Stimulated activated CD4-positive, alpha-beta T cell treated with anti-CD3 and anti-CD28 coated beads, Interleukin-1b, Interleukin-23, amount 100 ng/mL, for 1 hour (primary cell): ENCODE measurements around the gene ATP6V0C.
"Not testable (repeated sequence)": the region's sequence is repeated elsewhere in the genome, so short reads cannot be mapped to it uniquely, and the experiment has no call there.

Experiments
- DNase-seq, 2 donors: peaks; one replicate each; pipeline ENCODE4 v3.0.0-alpha.2; 2020; ENCODE audit warnings: low read depth in 2 of 2

Gene ATP6V0C

DNA sequence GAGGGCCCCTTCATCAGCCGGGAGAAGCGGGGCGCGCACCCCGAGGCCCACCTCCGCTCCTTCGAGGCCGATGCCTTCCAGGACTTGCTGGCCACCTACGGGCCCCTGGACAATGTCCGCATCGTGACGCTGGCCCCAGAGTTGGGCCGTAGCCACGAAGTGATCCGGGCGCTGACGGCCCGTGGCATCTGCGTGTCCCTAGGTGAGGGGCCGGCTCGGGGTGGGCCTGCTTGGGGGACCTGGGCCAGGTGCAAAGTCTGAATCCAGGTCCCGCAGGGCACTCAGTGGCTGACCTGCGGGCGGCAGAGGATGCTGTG is 14.0 kb downstream of the ATP6V0C start:
- DNase-seq: no peak

DNA sequence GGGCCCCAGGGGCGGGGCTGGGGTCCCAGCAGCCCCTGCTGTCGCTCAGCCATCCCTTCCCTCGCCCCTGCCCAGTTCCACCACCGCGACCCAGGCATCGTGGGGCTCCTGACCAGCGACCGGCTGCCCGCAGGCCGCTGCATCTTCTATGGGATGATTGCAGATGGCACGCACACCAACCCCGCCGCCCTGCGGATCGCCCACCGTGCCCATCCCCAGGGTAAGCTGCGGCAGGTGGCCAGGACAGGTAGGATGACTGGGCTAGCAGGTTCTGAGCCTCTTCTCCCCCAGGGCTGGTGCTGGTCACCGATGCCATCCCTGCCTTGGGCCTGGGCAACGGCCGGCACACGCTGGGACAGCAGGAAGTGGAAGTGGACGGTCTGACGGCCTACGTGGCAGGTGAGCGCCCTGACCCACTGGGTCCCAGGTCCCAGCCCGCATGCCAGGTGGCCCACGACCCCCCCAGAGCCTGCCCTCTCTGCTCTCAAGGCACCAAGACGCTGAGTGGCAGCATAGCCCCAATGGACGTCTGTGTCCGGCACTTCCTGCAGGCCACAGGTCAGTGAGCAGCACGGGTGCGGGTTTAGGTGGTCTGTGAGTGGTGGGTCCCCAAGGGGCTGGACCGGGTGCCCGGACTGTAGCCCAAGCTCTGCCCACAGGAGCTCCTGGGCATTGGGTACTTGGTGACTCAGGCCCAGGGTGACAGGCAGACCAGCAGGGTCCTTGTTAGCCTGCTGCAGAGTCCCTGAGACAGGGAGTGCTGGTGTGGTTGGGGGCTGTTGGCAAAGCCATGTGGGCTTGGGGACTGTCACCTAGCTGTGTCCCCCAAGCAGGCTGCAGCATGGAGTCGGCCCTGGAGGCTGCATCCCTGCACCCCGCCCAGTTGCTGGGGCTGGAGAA is 14.7 kb downstream of the ATP6V0C start:
- DNase-seq: no peak

DNA sequence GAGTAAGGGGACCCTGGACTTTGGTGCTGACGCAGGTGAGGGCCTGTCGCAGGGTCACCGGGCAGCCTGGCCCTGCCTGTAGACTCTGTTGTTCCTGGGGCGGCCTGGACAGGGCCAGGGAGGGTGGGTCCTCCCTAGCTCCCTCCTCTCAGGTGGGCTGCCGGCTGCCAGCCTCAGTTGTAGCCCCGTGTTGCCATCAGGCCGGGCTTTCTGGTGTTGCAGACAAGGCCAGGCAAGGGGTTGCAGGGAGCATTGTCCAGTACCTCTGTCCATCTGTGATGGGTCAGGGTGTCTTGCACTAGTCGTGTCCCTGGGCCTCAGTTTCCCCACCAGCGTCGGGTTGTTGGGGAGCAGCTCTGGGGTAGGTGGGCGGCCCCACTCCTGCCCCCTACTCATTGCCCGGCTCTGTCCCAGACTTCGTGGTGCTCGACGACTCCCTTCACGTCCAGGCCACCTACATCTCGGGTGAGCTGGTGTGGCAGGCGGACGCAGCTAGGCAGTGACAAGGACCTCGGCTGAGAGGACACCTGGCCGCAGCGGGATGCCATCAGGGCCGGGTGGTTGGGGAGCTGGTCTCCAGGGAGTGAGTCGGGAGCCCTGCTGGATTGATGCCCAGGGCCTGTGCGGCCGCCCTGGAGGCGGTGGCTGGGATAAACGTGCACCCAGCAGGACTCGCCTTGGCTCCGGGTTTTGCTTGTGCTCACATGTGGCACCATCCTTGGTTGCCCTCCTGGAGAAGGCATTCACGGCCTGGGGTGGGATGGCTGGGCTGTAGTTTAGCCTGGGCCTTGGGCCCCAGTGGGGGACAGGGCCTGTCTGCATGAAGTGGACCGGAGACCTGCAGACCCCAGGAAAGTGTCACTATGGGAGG is 15.5 kb downstream of the ATP6V0C start:
- no peak for DNase-seq

DNA sequence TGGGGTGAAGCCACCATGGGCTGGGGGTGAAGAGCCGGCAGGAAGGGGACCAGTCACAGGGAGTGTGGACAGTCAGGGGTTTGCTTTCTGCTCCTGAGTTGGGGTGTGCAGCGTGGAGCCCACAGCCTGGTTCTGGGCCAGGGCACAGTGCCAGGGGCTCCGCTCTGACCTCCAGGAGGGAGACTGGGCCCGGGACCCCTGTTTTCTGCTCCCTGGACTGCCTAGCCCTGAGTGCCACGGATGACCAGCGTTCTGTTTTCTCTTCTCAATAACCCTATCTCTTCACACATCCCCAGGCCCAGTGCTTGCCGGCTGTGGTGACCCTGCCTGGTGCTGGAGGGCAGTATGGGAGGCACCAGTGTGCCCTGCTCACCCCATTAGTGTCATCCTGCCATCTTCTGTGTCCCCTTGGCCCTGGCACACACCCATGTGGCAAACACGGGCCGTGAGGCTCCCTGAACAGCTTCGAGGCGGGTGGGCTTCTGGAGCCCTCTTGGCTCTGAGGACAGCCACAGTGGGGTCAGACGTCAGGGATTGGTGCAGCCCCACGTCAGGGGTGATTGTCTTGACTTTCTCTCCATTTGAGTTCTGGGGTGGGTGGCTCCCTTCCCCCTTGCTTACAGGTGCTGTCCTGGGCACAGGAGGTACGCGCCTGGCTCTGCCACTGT is 16.3 kb downstream of the ATP6V0C start:
- DNase-seq: no peak

DNA sequence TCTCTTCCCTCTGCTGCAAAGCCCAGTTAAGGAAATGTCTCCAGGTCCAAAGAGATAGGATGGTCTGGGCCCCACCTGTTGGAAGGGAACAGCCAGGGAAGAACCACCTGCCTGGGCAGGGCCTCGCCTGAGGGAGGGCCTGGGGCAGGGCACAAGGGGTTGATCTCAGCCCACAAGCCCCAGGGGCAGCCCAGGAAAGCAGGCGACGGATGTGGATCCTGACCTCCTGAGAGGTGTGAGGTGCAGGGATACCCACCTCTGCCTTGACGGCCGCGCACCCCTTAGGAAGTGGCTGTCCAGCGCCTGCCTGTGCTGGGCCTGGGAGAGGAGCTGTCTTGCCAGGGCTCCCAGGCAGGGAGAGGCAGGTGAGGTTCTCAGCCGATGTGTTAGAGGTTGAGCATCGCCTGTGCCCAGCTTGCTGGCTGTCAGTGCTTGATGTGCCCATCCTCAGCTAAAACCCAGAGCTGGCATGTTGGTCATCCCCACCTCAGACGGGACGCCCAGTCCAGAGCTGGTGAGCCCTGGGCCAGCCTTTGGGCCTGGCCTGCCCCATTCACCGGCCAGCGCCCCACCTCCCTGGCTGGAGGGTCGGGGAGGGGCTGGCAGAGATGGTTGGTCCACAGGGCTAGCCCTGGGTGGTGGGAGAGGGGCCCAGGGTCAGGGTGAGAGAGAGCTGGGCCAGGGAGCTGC is 17.0 kb downstream of the ATP6V0C start:
- DNase-seq: no peak

DNA sequence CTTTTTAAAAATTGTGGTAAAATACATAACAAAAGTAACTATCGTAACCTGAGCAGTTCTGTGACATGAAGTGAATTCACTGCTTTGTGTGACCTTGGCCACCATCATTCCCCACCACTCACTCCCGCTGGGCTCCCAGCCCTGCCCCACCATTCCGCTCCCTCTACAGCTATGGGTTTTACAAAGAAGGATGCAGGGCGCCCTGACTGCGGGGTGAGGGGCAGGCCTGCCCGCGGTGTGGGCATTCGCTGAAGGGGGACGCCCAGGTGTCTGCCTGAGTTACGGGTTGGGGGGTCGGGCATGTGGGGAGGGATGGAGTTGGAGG is 17.6 kb downstream of the ATP6V0C start, which contains the start of gene CEMP1:
Gene CEMP1, minus strand, starts transcription at position 38 of the 325 bp plus-strand sequence. CDS start 335 bp downstream, outside the sequence.
- no peak for DNase-seq

DNA sequence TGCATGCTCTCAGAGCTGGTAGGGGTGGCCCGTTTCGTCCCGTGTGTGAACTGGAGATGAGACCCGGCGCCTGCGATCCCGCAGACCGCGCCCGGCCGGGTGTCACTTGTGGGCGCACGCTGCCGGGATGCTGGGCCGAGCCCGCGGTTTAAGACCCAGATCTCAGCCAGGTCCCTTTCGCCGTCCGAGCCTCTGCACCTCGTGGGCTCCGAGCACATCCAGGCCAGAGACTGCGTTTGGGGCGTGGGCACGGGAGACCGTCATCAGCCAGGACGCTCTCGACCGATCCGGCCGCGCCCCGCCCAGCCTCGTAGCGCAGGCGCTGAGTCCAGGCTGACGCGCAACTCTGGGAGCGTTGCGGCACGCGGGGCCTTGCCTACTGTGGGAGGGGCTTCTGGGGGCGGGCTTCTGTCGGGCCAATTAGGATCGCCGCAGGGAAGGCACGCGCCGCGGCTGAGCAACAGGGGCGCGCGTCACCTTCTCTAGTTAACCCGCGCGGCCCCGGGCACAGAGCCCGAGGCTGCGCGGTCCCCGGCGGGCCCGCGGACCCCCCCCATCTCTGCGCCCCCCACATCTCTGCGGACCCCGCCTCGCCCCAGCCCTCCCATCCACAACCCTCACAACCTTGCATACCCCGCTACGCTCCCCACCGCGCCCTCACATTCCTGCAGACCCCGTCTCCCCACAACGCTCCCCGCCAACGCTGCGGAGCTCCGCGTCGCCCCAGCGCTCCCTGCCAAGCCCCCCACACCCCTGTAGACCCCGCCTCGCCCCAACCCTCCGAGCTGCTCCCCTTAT is 18.1 kb downstream of the ATP6V0C start:
- DNase-seq: peak; percentile 88 to 93

DNA sequence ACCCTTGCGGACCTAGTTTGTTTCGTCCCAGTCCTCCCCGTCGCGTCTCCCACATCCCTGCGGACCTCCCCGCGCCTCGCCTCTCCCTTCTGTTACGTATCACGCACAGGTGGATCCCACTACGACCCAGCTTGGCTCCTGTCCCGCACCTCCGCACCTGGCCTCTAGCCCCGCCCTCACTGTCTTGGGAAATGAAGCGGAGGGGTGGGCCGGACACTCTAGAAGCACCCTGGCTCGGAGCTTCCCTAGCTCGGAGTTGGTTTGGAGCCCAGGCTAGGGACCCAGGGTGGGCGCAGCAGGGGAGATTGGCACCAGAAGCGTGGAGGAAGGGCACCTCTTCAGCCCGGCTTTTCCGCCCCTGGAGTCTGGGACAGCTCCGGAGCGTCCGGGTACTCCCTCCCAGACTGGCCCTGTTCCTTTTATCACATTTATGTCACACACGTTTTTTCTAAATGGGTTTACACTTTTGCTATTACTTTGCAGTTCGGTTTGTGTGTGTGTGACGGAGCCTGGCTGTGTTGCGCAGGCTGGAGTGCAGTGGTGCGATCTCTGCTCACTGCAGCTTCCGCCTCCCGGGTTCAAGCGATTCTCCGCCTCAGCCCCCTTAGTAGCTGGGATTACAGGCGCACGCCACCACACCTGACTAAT is 18.9 kb downstream of the ATP6V0C start:
- peak in 1 of 2 donors; percentile 22 for DNase-seq

DNA sequence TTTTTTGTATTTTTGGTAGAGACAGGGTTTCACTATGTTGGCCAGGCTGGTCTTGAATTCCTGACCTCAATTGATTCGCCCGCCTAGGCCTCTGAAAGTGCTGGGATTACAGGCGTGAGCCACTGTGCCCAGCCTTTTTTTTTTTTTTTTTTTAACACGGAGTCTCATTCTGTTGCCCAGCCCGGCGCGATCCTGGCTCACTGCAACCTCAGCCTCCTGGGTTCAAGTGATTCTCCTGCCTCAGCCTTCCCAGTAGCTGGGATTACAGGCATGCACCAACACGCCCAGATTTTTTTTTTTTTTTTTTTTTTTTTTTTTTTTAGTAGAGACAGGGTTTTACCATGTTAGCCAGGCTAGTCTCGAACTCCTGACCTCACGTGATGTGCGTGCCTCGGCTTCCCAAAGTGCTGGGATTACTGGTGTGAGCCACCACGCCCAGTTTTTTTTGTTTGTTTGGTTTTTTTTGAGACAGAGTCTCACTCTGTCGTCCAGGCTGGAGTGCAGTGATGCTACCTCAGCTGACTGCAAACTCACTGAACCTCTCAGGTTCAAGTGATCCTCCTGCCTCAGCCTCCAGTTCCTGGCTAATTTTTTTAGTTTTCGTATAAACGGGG is 19.5 kb downstream of the ATP6V0C start:
- DNase-seq: not testable (repeated sequence)

DNA sequence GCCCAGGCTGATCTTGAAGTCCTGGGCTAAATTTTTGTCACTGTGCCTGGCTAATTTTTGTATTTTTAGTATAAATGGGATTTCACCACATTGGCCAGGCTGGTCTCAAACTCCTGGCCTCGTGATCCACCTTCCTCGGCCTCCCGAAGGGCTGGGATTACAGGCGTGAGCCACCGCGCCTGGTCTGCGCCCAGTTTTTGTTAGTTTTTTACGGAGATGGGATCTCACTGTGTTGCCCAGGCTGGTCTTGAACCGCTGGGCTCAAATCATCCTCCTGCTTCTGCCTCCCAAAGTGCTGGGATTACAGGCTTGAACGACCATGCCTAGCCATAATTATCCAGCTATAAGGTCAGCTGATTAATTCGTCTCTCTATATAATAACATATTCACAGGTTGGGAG is 20.2 kb downstream of the ATP6V0C start:
- no peak for DNase-seq

DNA sequence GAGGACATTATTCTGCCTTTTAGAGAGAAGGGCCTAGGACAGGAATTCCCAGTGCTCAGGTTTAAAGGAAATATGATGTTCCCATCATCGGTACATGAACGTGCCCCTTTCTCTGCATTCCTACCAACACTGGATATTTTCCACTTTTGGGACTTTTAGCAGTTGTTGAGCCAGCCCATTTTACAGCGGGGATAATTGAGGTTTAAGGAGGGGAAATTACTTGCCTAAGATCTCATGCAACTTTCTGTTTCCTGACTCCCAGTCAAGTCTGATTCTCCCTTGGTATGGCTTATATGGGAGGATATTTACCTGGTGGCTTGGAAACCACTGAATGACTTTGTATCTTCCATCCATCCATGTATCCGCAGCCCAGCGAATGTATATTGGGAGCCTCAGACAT is 20.6 kb downstream of the ATP6V0C start:
- not testable (repeated sequence) for DNase-seq

DNA sequence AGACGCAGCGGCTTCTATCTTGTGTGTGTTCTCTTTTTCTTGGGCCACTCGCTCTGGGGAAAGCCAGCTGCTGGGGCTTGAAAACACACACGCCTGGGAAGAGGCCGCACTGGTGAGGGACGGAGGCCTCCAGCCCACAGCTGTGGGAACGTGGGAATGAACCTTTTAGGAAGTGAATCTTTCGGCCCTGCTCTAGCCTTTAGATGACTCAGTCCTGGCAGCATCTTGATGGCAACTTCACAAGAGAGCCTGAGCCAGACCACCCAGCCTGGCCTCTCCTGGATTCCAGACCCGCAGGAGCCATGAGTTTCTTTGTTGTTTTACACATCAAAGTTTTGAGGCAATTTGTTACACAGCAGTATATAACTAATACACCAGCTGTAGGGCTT is 21.9 kb downstream of the ATP6V0C start:
- no peak for DNase-seq

DNA sequence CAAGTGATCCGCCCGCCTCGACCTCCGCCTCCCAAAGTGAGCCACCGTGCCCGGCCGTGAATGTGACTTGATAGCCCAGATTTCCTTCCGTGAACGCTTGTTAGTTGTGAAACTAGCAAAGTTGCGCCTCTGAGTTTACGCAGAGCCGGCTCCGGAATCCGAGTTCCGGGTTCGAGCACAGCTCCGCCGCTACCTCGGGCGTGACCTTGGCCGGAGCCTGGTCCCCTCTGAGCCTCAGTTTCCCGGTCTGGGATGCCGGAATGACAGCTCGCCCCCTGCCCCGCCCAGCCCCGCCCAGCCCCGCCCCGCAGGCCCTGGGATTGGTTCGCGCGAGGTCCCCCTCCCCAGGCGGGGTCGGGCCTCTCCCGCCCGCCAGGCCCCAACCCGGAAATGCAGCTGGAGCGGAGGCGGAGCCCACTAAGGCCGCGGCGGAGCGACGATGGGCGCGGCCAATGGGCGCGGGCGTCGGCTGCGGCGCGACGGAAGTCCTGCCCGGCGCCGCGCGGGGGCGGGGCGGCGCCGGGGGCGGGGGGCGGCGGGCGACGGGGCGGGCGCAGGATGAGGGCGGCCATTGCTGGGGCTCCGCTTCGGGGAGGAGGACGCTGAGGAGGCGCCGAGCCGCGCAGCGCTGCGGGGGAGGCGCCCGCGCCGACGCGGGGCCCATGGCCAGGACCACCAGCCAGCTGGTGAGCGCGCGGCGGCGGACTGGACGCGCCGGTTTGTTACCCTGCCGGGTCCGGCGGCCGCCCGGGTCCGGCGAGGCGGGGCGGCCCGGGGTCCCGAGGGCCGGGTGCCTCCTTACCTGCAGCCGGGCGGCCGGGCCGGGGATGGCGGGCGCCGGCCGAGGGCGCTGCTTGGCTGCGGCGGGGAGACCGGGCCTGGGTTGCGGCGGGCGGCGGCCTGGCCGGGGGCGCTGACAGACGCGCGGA is 24.0 kb downstream of the ATP6V0C start, which contains the start of gene PDPK1:
Gene PDPK1, plus strand, starts transcription at position 571 of the 929 bp plus-strand sequence. Its CDS starts 92 bp downstream, at position 663.
- DNase-seq: peak; percentile 77 to 89

DNA sequence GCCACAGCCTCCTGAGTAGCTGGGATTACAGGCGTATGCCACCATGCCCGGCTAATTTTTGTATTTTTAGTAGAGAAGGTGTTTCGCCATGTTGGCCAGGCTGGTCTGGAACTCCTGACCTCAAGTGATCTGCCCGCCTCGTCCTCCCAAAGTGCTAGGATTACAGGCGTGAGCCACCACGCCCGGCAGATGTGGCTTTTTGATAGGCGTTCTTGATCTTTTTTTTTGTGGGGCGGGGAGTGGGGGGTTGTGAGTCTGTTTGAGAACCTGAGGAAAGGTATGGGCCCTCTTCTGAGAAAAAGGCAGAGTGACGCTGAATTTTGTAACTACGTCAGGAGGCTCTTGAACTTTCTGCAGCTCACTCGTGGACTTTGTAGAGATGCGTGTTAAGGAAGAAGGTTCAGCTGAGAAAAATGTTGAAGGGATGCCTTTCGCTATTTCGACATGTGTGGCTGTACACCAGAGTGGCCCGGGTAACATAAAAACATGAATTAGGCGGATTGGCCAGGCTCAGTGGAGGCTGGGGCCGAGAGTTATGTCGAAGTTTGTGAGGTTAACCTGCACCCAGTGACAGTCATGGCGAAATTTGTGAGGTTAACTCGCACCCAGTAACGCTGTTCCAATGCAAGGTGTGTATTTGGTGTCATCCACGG is 25.6 kb downstream of the ATP6V0C start:
- DNase-seq: not testable (repeated sequence)

DNA sequence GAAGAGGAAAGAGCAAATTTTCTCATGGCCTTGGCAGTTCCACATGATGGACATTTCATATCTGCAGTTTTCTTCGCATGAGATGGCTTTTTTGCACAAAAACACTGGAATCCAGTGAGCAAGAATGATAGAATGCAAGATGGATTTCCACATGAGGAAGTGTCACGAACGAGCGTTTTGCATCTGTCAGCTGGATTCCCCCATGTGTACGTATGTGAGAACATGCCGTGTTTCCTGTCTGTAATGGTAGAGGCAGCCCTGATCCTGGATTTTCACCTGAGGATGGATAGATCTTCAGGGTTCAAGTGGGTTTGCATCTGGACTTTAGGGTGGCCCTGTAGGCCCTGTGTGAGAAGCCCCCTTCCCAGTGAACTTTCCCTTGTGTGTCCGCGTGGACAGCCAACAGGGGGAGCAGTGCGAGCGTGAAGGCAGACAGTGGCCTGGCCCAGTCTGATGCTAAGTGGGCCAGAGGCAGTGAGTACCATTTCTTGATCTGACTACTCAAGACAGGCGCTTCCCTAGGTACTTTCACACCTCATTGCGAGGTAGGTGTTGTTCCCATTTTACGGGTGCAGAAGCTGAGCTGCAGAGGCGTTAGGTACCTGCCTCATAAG is 26.2 kb downstream of the ATP6V0C start:
- not testable (repeated sequence) for DNase-seq

DNA sequence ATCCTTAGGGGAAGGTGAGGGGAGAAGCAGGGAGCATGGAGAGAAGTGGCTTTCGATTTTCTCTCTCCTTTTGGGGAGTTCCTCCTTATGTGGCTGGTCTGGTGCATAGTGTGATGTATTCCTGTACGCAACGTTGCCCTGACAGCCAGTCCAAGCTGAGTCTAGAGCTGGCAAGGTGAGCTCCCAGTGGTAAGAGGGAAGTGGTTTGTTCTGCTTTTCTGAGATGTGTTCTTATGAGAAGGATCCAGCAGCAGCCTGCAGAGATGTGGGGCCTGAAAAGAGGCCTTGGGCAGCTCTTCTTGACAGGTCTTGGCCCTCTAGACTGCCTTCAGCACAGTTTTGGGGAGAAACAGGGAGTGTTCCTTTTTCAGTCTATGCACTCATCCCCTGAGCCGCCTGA is 27.2 kb downstream of the ATP6V0C start:
- DNase-seq: not testable (repeated sequence)

DNA sequence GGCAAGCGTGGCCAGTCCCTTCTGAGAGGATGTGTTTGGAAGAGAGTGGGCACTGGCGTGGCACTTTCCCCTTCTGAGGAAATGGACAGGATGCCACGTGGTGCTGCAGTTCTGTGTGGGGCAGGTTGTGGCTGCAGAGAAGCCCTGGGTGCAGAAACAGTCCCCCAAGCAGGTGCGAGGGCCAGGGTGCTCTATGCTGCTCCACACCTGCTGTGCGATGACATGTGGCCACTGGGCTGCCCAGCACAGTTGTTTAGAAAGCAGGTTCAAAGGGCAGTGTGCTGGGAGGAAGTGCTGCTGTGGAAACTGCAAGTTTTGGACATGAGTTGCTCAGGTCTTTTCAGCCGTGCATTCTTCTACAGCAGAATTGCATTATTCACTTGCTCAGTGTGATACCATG is 27.7 kb downstream of the ATP6V0C start:
- DNase-seq: not testable (repeated sequence)

DNA sequence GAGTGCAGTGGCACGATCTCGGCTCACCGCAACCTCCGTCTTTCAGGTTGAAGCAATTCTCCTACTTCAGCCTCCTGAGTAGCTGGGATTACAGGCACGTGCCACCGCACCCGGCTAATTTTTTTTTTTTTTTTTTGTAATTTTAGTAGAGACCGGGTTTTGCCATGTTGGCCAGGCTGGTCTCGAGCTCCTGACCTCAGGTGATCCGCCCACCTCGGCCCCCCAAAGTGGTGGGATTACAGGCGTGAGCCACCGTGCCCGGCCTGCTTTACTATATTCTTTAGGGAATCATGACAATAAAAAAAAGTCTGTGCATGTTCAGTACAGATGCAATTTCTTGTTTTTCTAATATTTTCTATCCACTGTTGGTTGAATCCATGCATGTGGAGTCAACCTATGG is 30.0 kb downstream of the ATP6V0C start:
- not testable (repeated sequence) for DNase-seq
